ENCODE measurements around the gene FRMD3. TPM values are rescaled to one million over a fixed set of nuclear protein-coding genes. Genes with fewer than 3 reads are reported as not detected.
A peak's percentile ranks its signal among the peaks of the same experiment; 100 is the strongest.

FRMD3 gene
- total RNA-seq, 4 donors from 2014 or later = 9.9 to 42.4 (median 40.2) TPM

DNA sequence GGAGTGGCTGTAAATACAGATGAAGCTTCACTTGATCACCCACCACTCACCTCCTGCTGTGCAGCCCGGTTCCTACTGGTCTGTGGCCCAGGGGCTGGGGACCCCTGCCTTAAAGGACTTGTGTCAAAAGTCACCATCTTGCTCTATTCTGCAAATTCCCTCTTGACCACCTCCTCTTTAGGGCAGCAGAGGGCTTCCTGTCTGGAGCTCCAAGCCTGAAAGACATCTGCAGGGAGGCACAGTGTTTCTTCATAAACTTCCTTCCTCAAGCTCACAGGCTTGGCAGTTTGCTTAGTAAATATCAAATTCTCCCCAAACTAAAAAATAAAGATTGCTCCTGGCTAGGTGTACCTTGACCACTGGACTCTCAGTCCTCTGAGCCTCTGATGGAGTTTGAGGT is 104.4 kb downstream of the FRMD3 start:
- TF ChIP-seq, protein P1, sequence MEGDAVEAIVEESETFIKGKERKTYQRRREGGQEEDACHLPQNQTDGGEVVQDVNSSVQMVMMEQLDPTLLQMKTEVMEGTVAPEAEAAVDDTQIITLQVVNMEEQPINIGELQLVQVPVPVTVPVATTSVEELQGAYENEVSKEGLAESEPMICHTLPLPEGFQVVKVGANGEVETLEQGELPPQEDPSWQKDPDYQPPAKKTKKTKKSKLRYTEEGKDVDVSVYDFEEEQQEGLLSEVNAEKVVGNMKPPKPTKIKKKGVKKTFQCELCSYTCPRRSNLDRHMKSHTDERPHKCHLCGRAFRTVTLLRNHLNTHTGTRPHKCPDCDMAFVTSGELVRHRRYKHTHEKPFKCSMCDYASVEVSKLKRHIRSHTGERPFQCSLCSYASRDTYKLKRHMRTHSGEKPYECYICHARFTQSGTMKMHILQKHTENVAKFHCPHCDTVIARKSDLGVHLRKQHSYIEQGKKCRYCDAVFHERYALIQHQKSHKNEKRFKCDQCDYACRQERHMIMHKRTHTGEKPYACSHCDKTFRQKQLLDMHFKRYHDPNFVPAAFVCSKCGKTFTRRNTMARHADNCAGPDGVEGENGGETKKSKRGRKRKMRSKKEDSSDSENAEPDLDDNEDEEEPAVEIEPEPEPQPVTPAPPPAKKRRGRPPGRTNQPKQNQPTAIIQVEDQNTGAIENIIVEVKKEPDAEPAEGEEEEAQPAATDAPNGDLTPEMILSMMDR (IDR thresholded peaks at IDR 0.05) = no peak
- TF ChIP-seq POLR2A (IDR thresholded peaks at IDR 0.05) = no peak
- Histone ChIP-seq H3K4me3 (no peak overlapping the region), H3K36me3 (no peaks in the 10 kb centered on the region), H3K9me3 (no peaks in the 10 kb centered on the region), H3K27me3 (no peaks in the 10 kb centered on the region), H3K27ac (peak overlapping the region in 2 of 4 donors; percentile 68 to 83), H3K4me1 (peaks cover 0 to 46% (median 0%) of the 10 kb centered on the region in 4 donors)
- DNase-seq = no peak

DNA sequence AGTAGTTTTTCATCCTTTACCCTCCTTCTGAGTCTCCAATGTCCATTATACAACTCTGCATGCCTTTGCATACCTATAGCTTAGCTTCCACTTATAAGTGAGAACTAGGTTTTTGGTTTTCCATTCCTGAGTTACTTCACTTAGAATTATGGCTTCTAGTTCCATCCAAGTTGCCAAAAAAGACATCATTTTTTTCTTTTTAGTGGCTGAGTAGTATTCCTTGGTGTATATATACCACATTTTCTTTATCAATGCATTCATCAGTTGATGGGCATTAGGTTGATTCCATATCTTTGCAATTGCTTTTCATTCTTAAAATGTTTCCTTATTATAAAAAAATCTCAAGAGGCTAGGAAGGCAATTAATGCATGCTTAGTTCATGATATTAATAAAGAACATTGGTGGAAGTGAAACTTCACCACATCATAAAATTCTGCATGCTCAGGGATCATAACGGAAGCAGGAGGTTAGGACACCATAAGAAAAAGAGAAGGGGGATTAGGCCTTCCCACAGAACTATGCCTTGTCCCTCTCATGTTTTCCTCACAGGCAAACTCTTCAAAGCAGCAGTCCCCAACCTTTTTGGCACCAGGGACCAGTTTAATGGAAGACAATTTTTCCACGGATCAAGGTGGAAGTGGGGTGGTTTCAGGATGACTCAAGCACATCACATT is 105.2 kb downstream of the FRMD3 start:
- TF ChIP-seq, protein P1 (IDR thresholded peaks at IDR 0.05) = no peak
- TF ChIP-seq POLR2A (IDR thresholded peaks at IDR 0.05) = no peak
- H3K4me1 ChIP-seq = peaks cover 0 to 46% (median 0%) of the 10 kb centered on the region in 4 donors
- H3K9me3 ChIP-seq = no peaks in the 10 kb centered on the region
- no peaks in the 10 kb centered on the region for H3K27me3 ChIP-seq
- no peak for DNase-seq
- no peak overlapping the region for H3K4me3 ChIP-seq
- peak overlapping the region in 2 of 4 donors; percentile 82 to 83 for H3K27ac ChIP-seq
- H3K36me3 ChIP-seq = no peaks in the 10 kb centered on the region

DNA sequence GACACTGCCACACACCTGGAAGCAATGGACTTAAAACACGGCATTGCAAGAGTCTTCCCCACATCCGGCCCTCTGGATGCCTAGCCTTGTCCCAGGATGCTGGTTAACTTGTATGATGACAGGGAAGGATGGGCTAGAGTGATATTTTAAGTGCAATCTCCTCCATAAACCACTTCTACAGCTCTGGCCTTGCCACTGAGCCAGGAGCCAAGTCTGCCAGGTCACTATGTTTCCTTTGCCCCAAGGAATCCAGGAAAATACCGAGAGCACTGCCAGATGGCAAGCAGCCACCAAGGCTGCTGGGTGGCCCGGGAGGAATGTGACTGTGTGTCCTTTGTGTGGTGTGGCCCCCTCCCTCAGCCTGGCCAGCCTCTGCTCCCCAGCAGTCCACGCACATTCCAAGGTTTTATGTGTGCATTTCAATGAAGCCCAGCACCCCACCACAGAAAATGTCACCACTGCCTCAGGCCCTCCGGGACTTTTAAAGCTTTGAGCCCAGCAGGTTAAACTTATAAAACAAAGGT is 106.0 kb downstream of the FRMD3 start:
- peak overlapping the region in 3 of 4 donors; percentile 14 to 83 (median 82) for H3K27ac ChIP-seq
- H3K36me3 ChIP-seq = no peaks in the 10 kb centered on the region
- TF ChIP-seq POLR2A (IDR thresholded peaks at IDR 0.05) = peak in 1 of 2 donors; percentile 35
- TF ChIP-seq, protein P1 (IDR thresholded peaks at IDR 0.05) = no peak
- no peaks in the 10 kb centered on the region for H3K9me3 ChIP-seq
- no peaks in the 10 kb centered on the region for H3K27me3 ChIP-seq
- peaks cover 0 to 46% (median 0%) of the 10 kb centered on the region in 4 donors for H3K4me1 ChIP-seq
- H3K4me3 ChIP-seq = no peak overlapping the region
- DNase-seq = peak in 2 of 3 donors; percentile 86 to 87

DNA sequence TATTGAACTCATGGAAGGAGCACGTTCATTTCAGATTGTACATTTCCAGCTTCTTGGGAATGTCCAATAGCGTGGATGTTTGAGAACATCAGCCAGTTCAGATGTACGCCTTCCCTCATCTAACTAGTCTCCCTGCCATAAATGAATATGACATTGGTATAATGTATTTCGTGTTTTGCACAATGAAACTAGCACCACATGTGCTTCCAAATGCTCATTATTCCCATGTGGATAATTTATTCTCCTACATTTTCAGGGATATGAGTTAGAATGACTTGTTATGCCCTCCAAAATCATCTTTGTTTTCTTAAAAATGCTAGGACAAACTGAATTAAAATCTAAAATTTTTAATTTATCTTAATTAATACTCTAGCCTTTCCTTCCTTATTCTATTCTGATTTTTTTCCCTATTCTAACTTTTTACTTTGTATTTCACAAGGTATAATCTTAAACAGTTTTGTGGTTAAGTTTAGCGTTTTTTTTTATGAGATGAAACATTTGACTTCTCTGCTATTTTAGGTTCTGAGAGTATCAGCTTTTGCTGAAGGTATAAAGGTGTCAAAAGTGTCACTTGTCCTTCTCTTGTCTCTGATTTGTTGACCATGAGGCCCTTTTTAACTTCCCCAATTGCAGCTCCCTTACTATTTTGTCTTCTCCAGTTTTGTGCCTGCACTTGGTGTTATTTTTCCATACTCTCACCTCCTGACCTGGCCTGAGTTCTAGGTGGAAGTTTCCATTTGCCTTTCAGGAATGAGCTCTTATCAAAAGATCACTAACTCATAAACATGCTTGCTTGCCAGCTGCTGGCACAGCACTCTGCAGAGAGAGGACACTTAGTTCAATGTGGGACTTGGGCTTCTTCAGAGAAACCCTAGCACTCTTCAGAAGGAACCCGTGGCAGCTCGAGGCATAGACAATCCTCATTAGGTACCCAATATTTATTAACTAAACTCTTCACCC is 106.8 kb downstream of the FRMD3 start:
- H3K4me3 ChIP-seq = no peak overlapping the region
- H3K9me3 ChIP-seq = no peaks in the 10 kb centered on the region
- DNase-seq = peak in 2 of 3 donors; percentile 62 to 77
- no peaks in the 10 kb centered on the region for H3K36me3 ChIP-seq
- H3K27ac ChIP-seq = peak overlapping the region in 3 of 4 donors; percentile 14 to 83 (median 82)
- no peaks in the 10 kb centered on the region for H3K27me3 ChIP-seq
- peaks cover 0 to 46% (median 0%) of the 10 kb centered on the region in 4 donors for H3K4me1 ChIP-seq
- no peak for TF ChIP-seq POLR2A (IDR thresholded peaks at IDR 0.05)
- TF ChIP-seq, protein P1 (IDR thresholded peaks at IDR 0.05) = no peak

DNA sequence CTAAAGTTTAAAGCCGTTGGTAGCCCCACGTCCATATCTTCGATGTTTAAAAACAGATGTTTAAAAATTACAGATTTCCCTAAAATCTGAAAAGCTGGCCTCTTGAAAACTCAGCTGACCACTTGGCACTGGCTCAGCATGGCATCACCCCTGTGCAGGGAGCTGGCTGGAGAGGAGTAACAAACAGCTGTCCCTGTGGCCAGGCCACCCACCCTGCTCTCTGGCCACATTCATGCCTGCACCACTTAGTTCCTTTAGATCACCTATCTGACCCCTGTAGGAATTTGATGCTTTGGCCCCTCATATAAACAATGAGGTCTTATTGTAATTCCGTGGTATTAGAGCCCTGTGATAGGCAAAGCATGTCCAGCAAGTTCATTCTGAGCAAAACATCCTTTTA is 107.5 kb downstream of the FRMD3 start:
- H3K9me3 ChIP-seq = no peaks in the 10 kb centered on the region
- no peak for TF ChIP-seq POLR2A (IDR thresholded peaks at IDR 0.05)
- TF ChIP-seq, protein P1 (IDR thresholded peaks at IDR 0.05) = no peak
- H3K27me3 ChIP-seq = no peaks in the 10 kb centered on the region
- H3K36me3 ChIP-seq = no peaks in the 10 kb centered on the region
- H3K27ac ChIP-seq = peak overlapping the region in 2 of 4 donors; percentile 21 to 83
- no peak for DNase-seq
- H3K4me3 ChIP-seq = no peak overlapping the region
- peaks cover 0 to 46% (median 0%) of the 10 kb centered on the region in 4 donors for H3K4me1 ChIP-seq
